Breast epithelium (tissue), 3 donors: ENCODE results near the gene B3GAT3.

Experiments
- POLR2A ChIP-seq: fragments of 450-650 bp; IDR thresholded peaks from one replicate; pipeline ENCODE4 v1.6.1; 2016; ENCODE audit warnings: antibody characterized with exemption, mild to moderate bottlenecking, moderate library complexity
- POLR2AphosphoS5 ChIP-seq, 3 donors: sonication (generic); formaldehyde crosslinking; IDR thresholded peaks; one replicate each; pipeline ENCODE4 v1.6.1; 2017; ENCODE audit warnings: antibody characterized with exemption in 3 of 3
- TF ChIP-seq, protein P1 (sequence below), 3 donors: fragments of 450-650 bp; IDR thresholded peaks; one replicate each; pipeline ENCODE4 v1.5.1; 2016 to 2017; ENCODE audit warnings: antibody characterized with exemption in 3 of 3, mild to moderate bottlenecking in 3 of 3, moderate library complexity in 3 of 3

DNA sequence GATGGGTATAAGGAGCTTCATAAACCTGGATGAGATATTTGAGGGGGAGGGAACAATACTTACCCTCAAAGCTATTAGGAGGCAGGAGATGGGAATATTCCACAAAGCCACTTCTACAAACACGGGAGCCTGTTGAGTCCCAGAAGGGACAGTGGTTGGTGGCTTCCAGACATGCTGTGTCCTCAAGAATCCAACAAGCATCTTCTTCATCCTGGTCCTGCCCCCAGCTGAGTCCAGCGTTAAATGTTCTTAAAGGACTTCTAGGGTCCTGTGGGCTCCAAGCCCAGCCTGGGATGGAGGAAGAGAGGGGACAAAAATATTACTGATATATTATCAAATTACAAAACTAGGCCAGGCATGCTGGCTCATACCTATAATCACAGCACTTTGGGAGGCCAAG lies 45.7 kb upstream of the B3GAT3 start:
- TF ChIP-seq, protein P1, sequence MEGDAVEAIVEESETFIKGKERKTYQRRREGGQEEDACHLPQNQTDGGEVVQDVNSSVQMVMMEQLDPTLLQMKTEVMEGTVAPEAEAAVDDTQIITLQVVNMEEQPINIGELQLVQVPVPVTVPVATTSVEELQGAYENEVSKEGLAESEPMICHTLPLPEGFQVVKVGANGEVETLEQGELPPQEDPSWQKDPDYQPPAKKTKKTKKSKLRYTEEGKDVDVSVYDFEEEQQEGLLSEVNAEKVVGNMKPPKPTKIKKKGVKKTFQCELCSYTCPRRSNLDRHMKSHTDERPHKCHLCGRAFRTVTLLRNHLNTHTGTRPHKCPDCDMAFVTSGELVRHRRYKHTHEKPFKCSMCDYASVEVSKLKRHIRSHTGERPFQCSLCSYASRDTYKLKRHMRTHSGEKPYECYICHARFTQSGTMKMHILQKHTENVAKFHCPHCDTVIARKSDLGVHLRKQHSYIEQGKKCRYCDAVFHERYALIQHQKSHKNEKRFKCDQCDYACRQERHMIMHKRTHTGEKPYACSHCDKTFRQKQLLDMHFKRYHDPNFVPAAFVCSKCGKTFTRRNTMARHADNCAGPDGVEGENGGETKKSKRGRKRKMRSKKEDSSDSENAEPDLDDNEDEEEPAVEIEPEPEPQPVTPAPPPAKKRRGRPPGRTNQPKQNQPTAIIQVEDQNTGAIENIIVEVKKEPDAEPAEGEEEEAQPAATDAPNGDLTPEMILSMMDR (IDR thresholded peaks at IDR 0.05), result no peak
- TF ChIP-seq POLR2A (no peak), POLR2AphosphoS5 (IDR thresholded peaks at IDR 0.05) (no peak)
